Hematopoietic multipotent progenitor cell treated with erythropoietin and hydrocortisone succinate and interleukin-3 and kit ligand, for 4 days (in vitro differentiated cells): Measurements from ENCODE around the gene COMTD1.
A peak's percentile ranks its signal among the peaks of the same experiment; 100 is the strongest.

ENCODE experiments used
- DNase-seq: peaks from one replicate; pipeline ENCODE4 v3.0.0-alpha.2; 2015

Gene COMTD1

GRCh38 chr10:75235375-75236177 lies at the start of gene COMTD1:
COMTD1 (minus strand) TSS chr10:75235957; CDS start chr10:75235928, 29 bp downstream.
- DNase-seq, result peak; percentile 96

GRCh38 chr10:75283671-75284470 lies 48.1 kb upstream of the COMTD1 start:
- DNase-seq, result no peak

GRCh38 chr10:75283078-75283670 lies 47.4 kb upstream of the COMTD1 start:
- DNase-seq, result no peak

GRCh38 chr10:75281974-75282373 lies 46.2 kb upstream of the COMTD1 start:
- DNase-seq, result no peak

GRCh38 chr10:75280236-75280635 lies 44.5 kb upstream of the COMTD1 start:
- no peak for DNase-seq

GRCh38 chr10:75276069-75276872 lies 40.5 kb upstream of the COMTD1 start:
- DNase-seq, result peak; percentile 39

- no peak for DNase-seq
Measured at GRCh38 chr10:75272896-75273295, 37.1 kb upstream of the COMTD1 start.

GRCh38 chr10:75272094-75272493 lies 36.3 kb upstream of the COMTD1 start:
- DNase-seq, result no peak

- DNase-seq, result no peak
Measured at GRCh38 chr10:75269605-75270004, 33.8 kb upstream of the COMTD1 start.

GRCh38 chr10:75266945-75267344 lies 31.2 kb upstream of the COMTD1 start:
- no peak for DNase-seq

- no peak for DNase-seq
Measured at GRCh38 chr10:75265856-75266255, 30.1 kb upstream of the COMTD1 start.

- no peak for DNase-seq
Measured at GRCh38 chr10:75263806-75264205, 28.0 kb upstream of the COMTD1 start.

- DNase-seq, result no peak
Measured at GRCh38 chr10:75261813-75262705, 26.3 kb upstream of the COMTD1 start.

GRCh38 chr10:75260990-75261389 lies 25.2 kb upstream of the COMTD1 start:
- DNase-seq, result no peak

- no peak for DNase-seq
Measured at GRCh38 chr10:75254739-75255138, 19.0 kb upstream of the COMTD1 start.

- no peak for DNase-seq
Measured at GRCh38 chr10:75253281-75254220, 17.8 kb upstream of the COMTD1 start.

GRCh38 chr10:75250934-75251333 lies 15.2 kb upstream of the COMTD1 start:
- DNase-seq, result no peak

GRCh38 chr10:75247797-75248196 lies 12.0 kb upstream of the COMTD1 start:
- no peak for DNase-seq

- DNase-seq, result no peak
Measured at GRCh38 chr10:75246506-75246905, 10.7 kb upstream of the COMTD1 start.
